HEK293 (cell line): ENCODE measurements around the gene ADIRF.

Source experiments
- CTCF ChIA-PET: fragments of 350-600 bp; formaldehyde crosslinking; extraction: SDS; loops from one replicate; lab custom pipeline; 2021; ENCODE audit warnings: antibody characterized with exemption; lab: Yijun Ruan, JAX
- POLR2A ChIA-PET: fragments of 300-600 bp; formaldehyde crosslinking; extraction: SDS; loops from one replicate; lab custom pipeline; 2020; ENCODE audit warnings: antibody characterized with exemption, inconsistent platforms; lab: Yijun Ruan, JAX
- H3K27ac ChIP-seq: fragments of 200-500 bp; sonication (Bioruptor generic); 2 replicates; pipeline ENCODE4 v1.5.1; 2014; ENCODE audit warnings: low read depth, low read length, control low read depth, inconsistent platforms; ENCODE audit errors: extremely low read depth
- H3K36me3 ChIP-seq, 2 experiments: fragments of 200-500 bp in 1 of 2; sonication (Bioruptor generic) in 1 of 2; 1 replicate in 1 of 2; 2 replicates in 1 of 2; pipeline ENCODE4 v1.5.1; 2014 to 2017; ENCODE audit warnings: inconsistent platforms in 2 of 2, low read length in 2 of 2; ENCODE audit not compliant: control insufficient read depth in 2 of 2, insufficient read depth in 1 of 2
- H3K4me1 ChIP-seq: fragments of 200-500 bp; sonication (Bioruptor generic); 2 replicates; pipeline ENCODE4 v1.5.1; 2014; ENCODE audit warnings: mild to moderate bottlenecking, low read length, inconsistent platforms; ENCODE audit not compliant: control insufficient read depth, insufficient read depth
- H3K4me3 ChIP-seq: 2 replicates; pipeline ENCODE4 v1.5.1; 2011; ENCODE audit warnings: low read depth, mild to moderate bottlenecking, control low read depth, low read length, moderate library complexity
- H3K9me3 ChIP-seq: fragments of 200-500 bp; sonication (Bioruptor generic); 2 replicates; pipeline ENCODE4 v1.5.1; 2014; ENCODE audit warnings: low read depth, low read length, inconsistent platforms; ENCODE audit not compliant: control insufficient read depth, insufficient read depth
- BCL11A ChIP-seq: fragments of 450-650 bp; formaldehyde crosslinking; IDR thresholded peaks from 2 replicates; pipeline ENCODE4 v1.5.1; 2016; ENCODE audit warnings: low read depth, missing biosample characterization, missing genetic modification characterization
- GFI1B ChIP-seq: fragments of 450-650 bp; formaldehyde crosslinking; IDR thresholded peaks from 2 replicates; pipeline ENCODE4 v1.5.1; 2016; ENCODE audit warnings: missing biosample characterization, missing genetic modification characterization
- OVOL3 ChIP-seq: fragments of 450-650 bp; formaldehyde crosslinking; IDR thresholded peaks from 2 replicates; pipeline ENCODE4 v1.5.1; 2016; ENCODE audit warnings: missing biosample characterization, missing genetic modification characterization
- SCRT2 ChIP-seq: fragments of 450-650 bp; formaldehyde crosslinking; IDR thresholded peaks from 2 replicates; pipeline ENCODE4 v1.5.1; 2016; ENCODE audit warnings: missing biosample characterization, missing genetic modification characterization
- SP2 ChIP-seq: fragments of 450-650 bp; formaldehyde crosslinking; IDR thresholded peaks from 2 replicates; pipeline ENCODE4 v1.5.1; 2016; ENCODE audit warnings: missing biosample characterization, missing genetic modification characterization
- WT1 ChIP-seq: fragments of 450-650 bp; formaldehyde crosslinking; IDR thresholded peaks from 2 replicates; pipeline ENCODE4 v1.5.1; 2016; ENCODE audit warnings: missing biosample characterization, missing genetic modification characterization
- ZBTB21 ChIP-seq: fragments of 450-650 bp; formaldehyde crosslinking; IDR thresholded peaks from 2 replicates; pipeline ENCODE4 v1.5.1; 2017; ENCODE audit warnings: missing biosample characterization, missing genetic modification characterization
- ZFHX2 ChIP-seq: fragments of 450-650 bp; formaldehyde crosslinking; conservative IDR thresholded peaks from 2 replicates; pipeline ENCODE4 v1.5.1; 2016; ENCODE audit warnings: missing biosample characterization, missing genetic modification characterization
- ZFP41 ChIP-seq: fragments of 450-650 bp; formaldehyde crosslinking; IDR thresholded peaks from 2 replicates; pipeline ENCODE4 v1.5.1; 2016; ENCODE audit warnings: missing biosample characterization, missing genetic modification characterization, borderline replicate concordance
- ZNF114 ChIP-seq: fragments of 450-650 bp; formaldehyde crosslinking; IDR thresholded peaks from 2 replicates; pipeline ENCODE4 v1.5.0; 2017; ENCODE audit warnings: missing biosample characterization, missing genetic modification characterization
- ZNF138 ChIP-seq: fragments of 450-650 bp; formaldehyde crosslinking; IDR thresholded peaks from 2 replicates; pipeline ENCODE4 v1.5.1; 2016; ENCODE audit warnings: missing biosample characterization, missing genetic modification characterization, borderline replicate concordance
- ZNF146 ChIP-seq: fragments of 450-650 bp; formaldehyde crosslinking; IDR thresholded peaks from 2 replicates; pipeline ENCODE4 v1.5.1; 2016; ENCODE audit warnings: missing biosample characterization, missing genetic modification characterization
- ZNF155 ChIP-seq: fragments of 450-650 bp; formaldehyde crosslinking; IDR thresholded peaks from 2 replicates; pipeline ENCODE4 v1.5.1; 2016; ENCODE audit warnings: missing biosample characterization, missing genetic modification characterization
- ZNF169 ChIP-seq: fragments of 450-650 bp; formaldehyde crosslinking; IDR thresholded peaks from 2 replicates; pipeline ENCODE4 v1.5.1; 2016; ENCODE audit warnings: missing biosample characterization, missing genetic modification characterization
- ZNF48 ChIP-seq: fragments of 450-650 bp; formaldehyde crosslinking; IDR thresholded peaks from 2 replicates; pipeline ENCODE4 v1.5.1; 2016; ENCODE audit warnings: missing biosample characterization, missing genetic modification characterization
- ZNF521 ChIP-seq: fragments of 450-650 bp; formaldehyde crosslinking; IDR thresholded peaks from 2 replicates; pipeline ENCODE4 v1.5.1; 2017; ENCODE audit warnings: missing biosample characterization, mild to moderate bottlenecking, missing genetic modification characterization
- ZSCAN16 ChIP-seq: fragments of 450-650 bp; formaldehyde crosslinking; IDR thresholded peaks from 2 replicates; pipeline ENCODE4 v1.5.1; 2016; ENCODE audit warnings: missing biosample characterization, missing genetic modification characterization
- TF ChIP-seq, protein P1 (sequence below): fragments of 450-650 bp; formaldehyde crosslinking; IDR thresholded peaks from 2 replicates; pipeline ENCODE4 v1.5.1; 2017; ENCODE audit warnings: missing biosample characterization, missing genetic modification characterization
- TF ChIP-seq, protein P2 (sequence below): fragments of 450-650 bp; IDR thresholded peaks from 2 replicates; pipeline ENCODE4 v1.5.1; 2018; ENCODE audit warnings: missing biosample characterization, missing genetic modification characterization
- TF ChIP-seq, protein P3 (sequence below): fragments of 450-650 bp; formaldehyde crosslinking; IDR thresholded peaks from 2 replicates; pipeline ENCODE4 v1.5.1; 2016; ENCODE audit warnings: missing biosample characterization, missing genetic modification characterization
- TF ChIP-seq, protein P4 (sequence below): fragments of 450-650 bp; formaldehyde crosslinking; IDR thresholded peaks from 2 replicates; pipeline ENCODE4 v1.5.1; 2016; ENCODE audit warnings: missing biosample characterization, missing genetic modification characterization
- TF ChIP-seq, protein P5 (sequence below): fragments of 450-650 bp; formaldehyde crosslinking; IDR thresholded peaks from 2 replicates; pipeline ENCODE4 v1.5.1; 2016; ENCODE audit warnings: missing biosample characterization, missing genetic modification characterization

Gene ADIRF

DNA sequence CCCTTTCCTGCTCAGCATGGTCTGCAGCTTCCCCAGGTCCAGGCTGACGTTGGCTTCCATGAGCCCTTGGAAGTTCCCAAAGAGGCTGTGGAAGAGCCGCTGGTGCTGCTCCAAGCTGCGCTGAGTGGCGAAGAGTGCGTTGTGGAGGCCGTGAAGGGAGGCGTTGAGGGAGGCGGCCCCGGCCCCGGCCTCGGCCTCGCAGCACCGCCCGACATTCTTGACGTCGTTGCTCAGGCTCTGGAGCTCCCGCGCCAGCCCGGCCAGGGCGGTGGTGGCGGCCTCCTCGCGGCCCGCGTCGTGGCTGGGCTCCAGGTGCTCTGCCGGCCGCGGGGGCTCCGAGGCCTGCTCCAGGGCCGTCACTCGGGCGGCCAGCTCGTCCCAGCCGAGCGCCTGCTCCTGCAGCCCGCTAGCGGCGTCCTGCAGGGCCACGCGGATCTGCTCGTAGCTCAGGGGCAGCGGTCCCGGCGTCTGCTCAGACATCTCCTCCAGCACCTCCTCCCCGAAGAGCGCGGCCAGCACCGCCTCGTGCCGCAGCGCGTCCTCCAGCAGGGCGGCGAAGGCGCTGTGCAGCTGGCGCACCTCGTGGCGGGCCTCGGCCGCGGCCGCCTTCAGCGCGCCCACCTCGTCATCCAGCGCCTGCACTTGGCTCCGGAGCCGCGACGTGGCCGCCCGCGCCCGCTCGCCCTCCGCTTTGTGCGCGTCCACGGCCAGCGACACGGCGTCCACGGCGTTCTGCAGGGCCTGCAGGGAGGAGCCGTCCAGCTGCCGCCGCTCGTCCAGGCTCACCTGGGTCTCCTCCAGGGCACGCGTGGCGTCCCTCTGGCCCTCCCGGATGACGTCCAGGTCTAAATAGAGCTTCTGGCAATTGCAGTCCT lies 25.6 kb upstream of the ADIRF start (continued):
- TF ChIP-seq, protein P1, sequence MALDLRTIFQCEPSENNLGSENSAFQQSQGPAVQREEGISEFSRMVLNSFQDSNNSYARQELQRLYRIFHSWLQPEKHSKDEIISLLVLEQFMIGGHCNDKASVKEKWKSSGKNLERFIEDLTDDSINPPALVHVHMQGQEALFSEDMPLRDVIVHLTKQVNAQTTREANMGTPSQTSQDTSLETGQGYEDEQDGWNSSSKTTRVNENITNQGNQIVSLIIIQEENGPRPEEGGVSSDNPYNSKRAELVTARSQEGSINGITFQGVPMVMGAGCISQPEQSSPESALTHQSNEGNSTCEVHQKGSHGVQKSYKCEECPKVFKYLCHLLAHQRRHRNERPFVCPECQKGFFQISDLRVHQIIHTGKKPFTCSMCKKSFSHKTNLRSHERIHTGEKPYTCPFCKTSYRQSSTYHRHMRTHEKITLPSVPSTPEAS (tag by site-specific recombination), result no peak
- no peak for TF ChIP-seq ZNF138

DNA sequence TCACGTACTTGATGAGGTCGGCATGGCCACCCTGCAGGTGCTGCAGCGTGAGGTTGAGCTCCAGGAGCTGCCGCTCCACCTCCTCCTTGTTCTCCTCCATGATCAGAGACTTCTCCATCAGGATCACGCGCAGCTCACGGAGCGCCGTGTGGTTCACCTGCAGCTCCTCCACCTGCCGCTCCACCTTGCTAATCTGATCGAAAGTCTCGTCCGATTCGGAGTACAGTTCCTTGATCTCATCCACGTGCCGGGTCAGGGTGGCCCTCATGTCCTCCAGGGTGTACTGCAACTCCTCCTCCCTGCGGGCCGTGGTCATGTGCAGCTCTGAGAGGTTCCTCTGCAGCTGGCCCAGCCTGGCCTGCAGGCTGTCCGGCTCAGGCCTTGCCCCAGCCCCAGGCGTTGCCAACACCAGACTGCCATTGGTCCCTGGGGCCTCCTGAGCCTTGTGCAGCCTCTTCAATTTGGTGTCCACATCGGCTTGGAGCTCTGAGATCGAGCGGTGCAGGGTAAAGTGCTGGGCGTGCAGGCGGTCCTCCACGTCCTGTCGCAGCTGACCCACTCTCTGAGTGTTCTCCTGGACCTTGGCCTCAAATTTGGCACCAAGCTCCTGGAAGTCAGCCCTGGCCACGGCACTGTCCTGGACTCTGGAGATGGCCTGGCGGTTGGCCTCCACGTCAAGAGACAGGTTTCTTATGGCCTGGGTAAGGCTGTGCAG lies 24.8 kb upstream of the ADIRF start:
- H3K36me3 ChIP-seq, result no peaks in the 10 kb centered on the region
- CTCF ChIA-PET, result interaction anchor here (0.5 to 1.3 kb wide), 4 partner anchors 17 to 205 kb away, joined by 3 to 4 read pairs (median 4); no protein-coding TSS in a partner anchor
- no peak for TF ChIP-seq ZNF48 (tag by site-specific recombination)
- no peak for TF ChIP-seq ZBTB21 (tag by site-specific recombination)
- no peak for TF ChIP-seq SCRT2 (tag by site-specific recombination)
- no peak for TF ChIP-seq ZFHX2 (tag by site-specific recombination)
- no peak for TF ChIP-seq ZSCAN16 (tag by site-specific recombination)
- no peak for TF ChIP-seq OVOL3 (tag by site-specific recombination)
- no peak for TF ChIP-seq WT1 (tag by site-specific recombination)
- TF ChIP-seq ZNF521 (tag by site-specific recombination), result no peak
- TF ChIP-seq ZNF114 (tag by site-specific recombination), result no peak
- no peak for TF ChIP-seq BCL11A
- TF ChIP-seq, protein P2, sequence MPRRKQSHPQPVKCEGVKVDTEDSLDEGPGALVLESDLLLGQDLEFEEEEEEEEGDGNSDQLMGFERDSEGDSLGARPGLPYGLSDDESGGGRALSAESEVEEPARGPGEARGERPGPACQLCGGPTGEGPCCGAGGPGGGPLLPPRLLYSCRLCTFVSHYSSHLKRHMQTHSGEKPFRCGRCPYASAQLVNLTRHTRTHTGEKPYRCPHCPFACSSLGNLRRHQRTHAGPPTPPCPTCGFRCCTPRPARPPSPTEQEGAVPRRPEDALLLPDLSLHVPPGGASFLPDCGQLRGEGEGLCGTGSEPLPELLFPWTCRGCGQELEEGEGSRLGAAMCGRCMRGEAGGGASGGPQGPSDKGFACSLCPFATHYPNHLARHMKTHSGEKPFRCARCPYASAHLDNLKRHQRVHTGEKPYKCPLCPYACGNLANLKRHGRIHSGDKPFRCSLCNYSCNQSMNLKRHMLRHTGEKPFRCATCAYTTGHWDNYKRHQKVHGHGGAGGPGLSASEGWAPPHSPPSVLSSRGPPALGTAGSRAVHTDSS (tag by site-specific recombination), result no peak
- TF ChIP-seq, protein P3, sequence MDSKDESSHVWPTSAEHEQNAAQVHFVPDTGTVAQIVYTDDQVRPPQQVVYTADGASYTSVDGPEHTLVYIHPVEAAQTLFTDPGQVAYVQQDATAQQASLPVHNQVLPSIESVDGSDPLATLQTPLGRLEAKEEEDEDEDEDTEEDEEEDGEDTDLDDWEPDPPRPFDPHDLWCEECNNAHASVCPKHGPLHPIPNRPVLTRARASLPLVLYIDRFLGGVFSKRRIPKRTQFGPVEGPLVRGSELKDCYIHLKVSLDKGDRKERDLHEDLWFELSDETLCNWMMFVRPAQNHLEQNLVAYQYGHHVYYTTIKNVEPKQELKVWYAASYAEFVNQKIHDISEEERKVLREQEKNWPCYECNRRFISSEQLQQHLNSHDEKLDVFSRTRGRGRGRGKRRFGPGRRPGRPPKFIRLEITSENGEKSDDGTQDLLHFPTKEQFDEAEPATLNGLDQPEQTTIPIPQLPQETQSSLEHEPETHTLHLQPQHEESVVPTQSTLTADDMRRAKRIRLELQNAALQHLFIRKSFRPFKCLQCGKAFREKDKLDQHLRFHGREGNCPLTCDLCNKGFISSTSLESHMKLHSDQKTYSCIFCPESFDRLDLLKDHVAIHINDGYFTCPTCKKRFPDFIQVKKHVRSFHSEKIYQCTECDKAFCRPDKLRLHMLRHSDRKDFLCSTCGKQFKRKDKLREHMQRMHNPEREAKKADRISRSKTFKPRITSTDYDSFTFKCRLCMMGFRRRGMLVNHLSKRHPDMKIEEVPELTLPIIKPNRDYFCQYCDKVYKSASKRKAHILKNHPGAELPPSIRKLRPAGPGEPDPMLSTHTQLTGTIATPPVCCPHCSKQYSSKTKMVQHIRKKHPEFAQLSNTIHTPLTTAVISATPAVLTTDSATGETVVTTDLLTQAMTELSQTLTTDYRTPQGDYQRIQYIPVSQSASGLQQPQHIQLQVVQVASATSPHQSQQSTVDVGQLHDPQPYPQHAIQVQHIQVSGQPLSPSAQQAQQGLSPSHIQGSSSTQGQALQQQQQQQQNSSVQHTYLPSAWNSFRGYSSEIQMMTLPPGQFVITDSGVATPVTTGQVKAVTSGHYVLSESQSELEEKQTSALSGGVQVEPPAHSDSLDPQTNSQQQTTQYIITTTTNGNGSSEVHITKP (tag by site-specific recombination), result no peak
- TF ChIP-seq ZNF146, result no peak
- TF ChIP-seq, protein P4, sequence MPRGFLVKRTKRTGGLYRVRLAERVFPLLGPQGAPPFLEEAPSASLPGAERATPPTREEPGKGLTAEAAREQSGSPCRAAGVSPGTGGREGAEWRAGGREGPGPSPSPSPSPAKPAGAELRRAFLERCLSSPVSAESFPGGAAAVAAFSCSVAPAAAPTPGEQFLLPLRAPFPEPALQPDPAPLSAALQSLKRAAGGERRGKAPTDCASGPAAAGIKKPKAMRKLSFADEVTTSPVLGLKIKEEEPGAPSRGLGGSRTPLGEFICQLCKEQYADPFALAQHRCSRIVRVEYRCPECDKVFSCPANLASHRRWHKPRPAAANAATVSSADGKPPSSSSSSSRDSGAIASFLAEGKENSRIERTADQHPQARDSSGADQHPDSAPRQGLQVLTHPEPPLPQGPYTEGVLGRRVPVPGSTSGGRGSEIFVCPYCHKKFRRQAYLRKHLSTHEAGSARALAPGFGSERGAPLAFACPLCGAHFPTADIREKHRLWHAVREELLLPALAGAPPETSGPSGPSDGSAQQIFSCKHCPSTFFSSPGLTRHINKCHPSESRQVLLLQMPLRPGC (tag by site-specific recombination), result no peak
- TF ChIP-seq, protein P5, sequence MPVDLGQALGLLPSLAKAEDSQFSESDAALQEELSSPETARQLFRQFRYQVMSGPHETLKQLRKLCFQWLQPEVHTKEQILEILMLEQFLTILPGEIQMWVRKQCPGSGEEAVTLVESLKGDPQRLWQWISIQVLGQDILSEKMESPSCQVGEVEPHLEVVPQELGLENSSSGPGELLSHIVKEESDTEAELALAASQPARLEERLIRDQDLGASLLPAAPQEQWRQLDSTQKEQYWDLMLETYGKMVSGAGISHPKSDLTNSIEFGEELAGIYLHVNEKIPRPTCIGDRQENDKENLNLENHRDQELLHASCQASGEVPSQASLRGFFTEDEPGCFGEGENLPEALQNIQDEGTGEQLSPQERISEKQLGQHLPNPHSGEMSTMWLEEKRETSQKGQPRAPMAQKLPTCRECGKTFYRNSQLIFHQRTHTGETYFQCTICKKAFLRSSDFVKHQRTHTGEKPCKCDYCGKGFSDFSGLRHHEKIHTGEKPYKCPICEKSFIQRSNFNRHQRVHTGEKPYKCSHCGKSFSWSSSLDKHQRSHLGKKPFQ, result no peak
- TF ChIP-seq SP2 (tag by site-specific recombination), result no peak
- no peak for TF ChIP-seq ZFP41 (tag by site-specific recombination)
- TF ChIP-seq ZNF169 (tag by site-specific recombination), result no peak
- TF ChIP-seq ZNF155 (tag by site-specific recombination), result no peak
- TF ChIP-seq GFI1B, result no peak
- POLR2A ChIA-PET, result no interaction called here
- H3K9me3 ChIP-seq, result no peaks in the 10 kb centered on the region
- no peak overlapping the region for H3K27ac ChIP-seq
- H3K4me1 ChIP-seq, result no peaks in the 10 kb centered on the region
- H3K4me3 ChIP-seq, result no peak overlapping the region
